NCI-H1092 (cell line): Measurements from ENCODE around the gene PHEX.

Source experiments
- DNase-seq: peaks from one replicate; lab custom pipeline; 2025; lab: John Stamatoyannopoulos, UW

PHEX gene

GRCh38 chrX:22032084-22032483 is at the start of gene PHEX:
Gene PHEX, plus strand, starts transcription at chrX:22032325. Its CDS starts 681 bp downstream, at chrX:22033006.
- DNase-seq, result no peak

- peak; percentile 44 for DNase-seq
These were observed 46.8 kb upstream of the PHEX start for GRCh38 chrX:21985332-21985777.

GRCh38 chrX:21986596-21986995 is 45.5 kb upstream of the PHEX start:
- DNase-seq, result no peak

- DNase-seq, result no peak
These were observed 42.7 kb upstream of the PHEX start for GRCh38 chrX:21989384-21989783.

GRCh38 chrX:21990832-21991231 is 41.3 kb upstream of the PHEX start:
- DNase-seq, result no peak

- DNase-seq, result no peak
These were observed 40.6 kb upstream of the PHEX start for GRCh38 chrX:21991504-21991903.

GRCh38 chrX:21993265-21993664 is 38.9 kb upstream of the PHEX start:
- DNase-seq, result no peak

GRCh38 chrX:21996872-21997455 is 35.2 kb upstream of the PHEX start:
- DNase-seq, result no peak

GRCh38 chrX:21998037-21998436 is 34.1 kb upstream of the PHEX start:
- DNase-seq, result no peak

GRCh38 chrX:22004866-22005265 is 27.3 kb upstream of the PHEX start:
- no peak for DNase-seq

- DNase-seq, result no peak
These were observed 20.1 kb upstream of the PHEX start for GRCh38 chrX:22012051-22012450.

GRCh38 chrX:22012931-22013330 is 19.2 kb upstream of the PHEX start:
- DNase-seq, result no peak

GRCh38 chrX:22015139-22015750 is 16.9 kb upstream of the PHEX start:
- no peak for DNase-seq

- no peak for DNase-seq
These were observed 10.3 kb upstream of the PHEX start for GRCh38 chrX:22021751-22022324.

- DNase-seq, result no peak
These were observed 7.5 kb upstream of the PHEX start for GRCh38 chrX:22024577-22024976.

GRCh38 chrX:22025751-22026150 is 6.4 kb upstream of the PHEX start:
- no peak for DNase-seq

- DNase-seq, result no peak
These were observed 5.4 kb upstream of the PHEX start for GRCh38 chrX:22026731-22027130.

- DNase-seq, result no peak
These were observed 381 bp downstream of the PHEX start for GRCh38 chrX:22032506-22032905.

- no peak for DNase-seq
These were observed 1.7 kb downstream of the PHEX start for GRCh38 chrX:22033818-22034217.

- DNase-seq, result no peak
These were observed 3.1 kb downstream of the PHEX start for GRCh38 chrX:22035236-22035635.

- no peak for DNase-seq
These were observed 5.1 kb downstream of the PHEX start for GRCh38 chrX:22037225-22037624.

GRCh38 chrX:22037911-22038537 is 5.9 kb downstream of the PHEX start:
- no peak for DNase-seq

GRCh38 chrX:22039541-22039940 is 7.4 kb downstream of the PHEX start:
- DNase-seq, result no peak
